ENCODE data around the gene TBX20.

Gene TBX20

GRCh38 chr7:35253710-35254495 is at the start of gene TBX20:
Gene TBX20, minus strand, starts transcription at chr7:35254100. Its CDS starts 480 bp downstream, at chr7:35253620.
- DNase-seq = peak in 1 of 2 donors; percentile 21

- no peak for DNase-seq
Observed at GRCh38 chr7:35289376-35289775, 35.5 kb upstream of the TBX20 start.

- no peak for DNase-seq
Observed at GRCh38 chr7:35286986-35287385, 33.1 kb upstream of the TBX20 start.

- DNase-seq = no peak
Observed at GRCh38 chr7:35286422-35286821, 32.5 kb upstream of the TBX20 start.

- DNase-seq = no peak
Observed at GRCh38 chr7:35285799-35286198, 31.9 kb upstream of the TBX20 start.

- no peak for DNase-seq
Observed at GRCh38 chr7:35280902-35281301, 27.0 kb upstream of the TBX20 start.

GRCh38 chr7:35277359-35277758 is 23.5 kb upstream of the TBX20 start:
- DNase-seq = no peak

GRCh38 chr7:35272246-35272645 is 18.3 kb upstream of the TBX20 start:
- no peak for DNase-seq

- no peak for DNase-seq
Observed at GRCh38 chr7:35268953-35269352, 15.1 kb upstream of the TBX20 start.

- DNase-seq = no peak
Observed at GRCh38 chr7:35267411-35267810, 13.5 kb upstream of the TBX20 start.

GRCh38 chr7:35263396-35263795 is 9.5 kb upstream of the TBX20 start:
- no peak for DNase-seq

GRCh38 chr7:35261476-35262285 is 7.8 kb upstream of the TBX20 start:
- DNase-seq = no peak

- DNase-seq = no peak
Observed at GRCh38 chr7:35261041-35261440, 7.1 kb upstream of the TBX20 start.

GRCh38 chr7:35260246-35260645 is 6.3 kb upstream of the TBX20 start:
- DNase-seq = no peak

- no peak for DNase-seq
Observed at GRCh38 chr7:35259523-35259908, 5.6 kb upstream of the TBX20 start.

- DNase-seq = no peak
Observed at GRCh38 chr7:35258868-35259522, 5.1 kb upstream of the TBX20 start.

- DNase-seq = no peak
Observed at GRCh38 chr7:35258125-35258867, 4.4 kb upstream of the TBX20 start.

- DNase-seq = no peak
Observed at GRCh38 chr7:35257251-35258124, 3.6 kb upstream of the TBX20 start.

- no peak for DNase-seq
Observed at GRCh38 chr7:35256256-35257175, 2.6 kb upstream of the TBX20 start.

- no peak for DNase-seq
Observed at GRCh38 chr7:35255443-35256255, 1.7 kb upstream of the TBX20 start.
